Fibroblast of the aortic adventitia (primary cell): ENCODE results near the gene PLXNA4. TPM values are rescaled to one million over a fixed set of nuclear protein-coding genes. Genes with fewer than 3 reads are reported as not detected.

Experiments
- DNase-seq: peaks from one replicate; pipeline ENCODE4 v3.0.0-alpha.2; 2010; ENCODE audit warnings: low read depth
- H3K4me3 ChIP-seq: 2 replicates; pipeline ENCODE4 v1.5.1; 2011; ENCODE audit warnings: low read depth, mild to moderate bottlenecking, control low read depth, low read length, moderate library complexity
- total RNA-seq: library from RNA; depleted of rRNA; stranded (reverse); fragments of >200 nt; gene quantifications from 2 replicates; pipeline ENCODE4 v1.2.3, GENCODE V29; 2012; ENCODE audit warnings: low replicate concordance
- TF ChIP-seq, protein P1 (sequence below): IDR thresholded peaks from 2 replicates; pipeline ENCODE4 v1.5.1; 2011; ENCODE audit warnings: mild to moderate bottlenecking, low read length, control low read depth, inconsistent platforms; ENCODE audit not compliant: insufficient read depth

Gene PLXNA4
- total RNA-seq, 1 donor, result 3.0 TPM

GRCh38 chr7:132326878-132327589 is 249.2 kb downstream of the PLXNA4 start:
- DNase-seq, result no peak
- TF ChIP-seq, protein P1, sequence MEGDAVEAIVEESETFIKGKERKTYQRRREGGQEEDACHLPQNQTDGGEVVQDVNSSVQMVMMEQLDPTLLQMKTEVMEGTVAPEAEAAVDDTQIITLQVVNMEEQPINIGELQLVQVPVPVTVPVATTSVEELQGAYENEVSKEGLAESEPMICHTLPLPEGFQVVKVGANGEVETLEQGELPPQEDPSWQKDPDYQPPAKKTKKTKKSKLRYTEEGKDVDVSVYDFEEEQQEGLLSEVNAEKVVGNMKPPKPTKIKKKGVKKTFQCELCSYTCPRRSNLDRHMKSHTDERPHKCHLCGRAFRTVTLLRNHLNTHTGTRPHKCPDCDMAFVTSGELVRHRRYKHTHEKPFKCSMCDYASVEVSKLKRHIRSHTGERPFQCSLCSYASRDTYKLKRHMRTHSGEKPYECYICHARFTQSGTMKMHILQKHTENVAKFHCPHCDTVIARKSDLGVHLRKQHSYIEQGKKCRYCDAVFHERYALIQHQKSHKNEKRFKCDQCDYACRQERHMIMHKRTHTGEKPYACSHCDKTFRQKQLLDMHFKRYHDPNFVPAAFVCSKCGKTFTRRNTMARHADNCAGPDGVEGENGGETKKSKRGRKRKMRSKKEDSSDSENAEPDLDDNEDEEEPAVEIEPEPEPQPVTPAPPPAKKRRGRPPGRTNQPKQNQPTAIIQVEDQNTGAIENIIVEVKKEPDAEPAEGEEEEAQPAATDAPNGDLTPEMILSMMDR, result no peak
- no peak overlapping the region for H3K4me3 ChIP-seq

GRCh38 chr7:132322970-132323369 is 253.3 kb downstream of the PLXNA4 start:
- TF ChIP-seq, protein P1, result no peak
- no peak overlapping the region for H3K4me3 ChIP-seq
- DNase-seq, result no peak

GRCh38 chr7:132321387-132321786 is 254.9 kb downstream of the PLXNA4 start:
- H3K4me3 ChIP-seq, result no peak overlapping the region
- TF ChIP-seq, protein P1, result no peak
- no peak for DNase-seq

DNA sequence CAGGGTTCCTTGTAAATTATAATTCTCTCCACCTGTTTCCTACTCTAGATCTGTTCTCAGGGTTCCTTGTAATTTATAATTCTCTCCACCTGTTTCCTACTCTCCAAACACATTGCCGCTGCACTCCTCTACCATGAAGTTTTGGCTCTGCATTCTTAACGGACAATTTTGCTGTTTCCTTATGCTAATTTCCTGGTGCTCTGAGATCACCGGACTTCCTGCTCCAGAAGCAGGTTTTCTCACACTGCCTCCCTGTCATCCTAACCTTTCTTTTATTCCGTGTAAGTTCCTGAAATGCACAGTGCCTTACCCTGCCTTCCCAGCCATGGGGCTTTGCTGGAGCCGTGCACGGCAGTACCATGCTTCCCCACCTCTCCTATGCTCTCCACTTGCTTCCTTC is 256.8 kb downstream of the PLXNA4 start:
- no peak for DNase-seq
- TF ChIP-seq, protein P1, result no peak
- no peak overlapping the region for H3K4me3 ChIP-seq

- TF ChIP-seq, protein P1, result peak; percentile 92
- H3K4me3 ChIP-seq, result no peak overlapping the region
- peak; percentile 88 for DNase-seq
Measured at GRCh38 chr7:132318352-132319318, 257.6 kb downstream of the PLXNA4 start.

GRCh38 chr7:132317701-132318351 is 258.4 kb downstream of the PLXNA4 start:
- H3K4me3 ChIP-seq, result no peak overlapping the region
- TF ChIP-seq, protein P1, result no peak
- no peak for DNase-seq
